ENCODE measurements around the gene FUS. TPM values are rescaled to one million over a fixed set of nuclear protein-coding genes. Genes with fewer than 3 reads are reported as not detected.

FUS gene
- total RNA-seq, 1 experiment from 2014 or later: 629 TPM

- Mint-ChIP-seq H3K9me3 (ENCODE audit: low read depth, unreplicated experiment) (no peaks in the 10 kb centered on the region), H3K4me3 (ENCODE audit: low read depth, unreplicated experiment) (no peak overlapping the region), H3K4me1 (ENCODE audit: low read depth, unreplicated experiment) (peaks cover 13% of the 10 kb centered on the region), H3K36me3 (ENCODE audit: insufficient read depth, unreplicated experiment) (peaks cover 35% of the 10 kb centered on the region), H3K27me3 (ENCODE audit: unreplicated experiment) (peaks cover 39% of the 10 kb centered on the region), H3K27ac (ENCODE audit: unreplicated experiment) (no peak overlapping the region)
- BruUV-seq (replicated peaks): no TSS peak
- CTCF ChIA-PET: interaction anchor here (0.7 kb wide), 2 partner anchors 25 to 70 kb away, joined by 5 read pairs; partner anchors contain the start of genes FUS and PRSS8
- TF ChIP-seq CTCF (IDR thresholded peaks at IDR 0.05; ENCODE audit: unreplicated experiment): no peak
- no peak for DNase-seq
- intact Hi-C loops (cut with micrococcal nuclease; ENCODE audit: unreplicated experiment): loop anchor here (5.0 kb wide), 2 partner anchors 127 to 237 kb away; partner anchors contain the start of gene ZNF843
These were observed 25.1 kb downstream of the FUS start for GRCh38 chr16:31204871-31205666.

GRCh38 chr16:31206776-31207175 is 26.8 kb downstream of the FUS start:
- Mint-ChIP-seq H3K4me1 (ENCODE audit: low read depth, unreplicated experiment) (peaks cover 2% of the 10 kb centered on the region), H3K4me3 (ENCODE audit: low read depth, unreplicated experiment) (no peak overlapping the region), H3K27ac (ENCODE audit: unreplicated experiment) (no peak overlapping the region), H3K27me3 (ENCODE audit: unreplicated experiment) (peaks cover 48% of the 10 kb centered on the region), H3K36me3 (ENCODE audit: insufficient read depth, unreplicated experiment) (peaks cover 18% of the 10 kb centered on the region), H3K9me3 (ENCODE audit: low read depth, unreplicated experiment) (no peaks in the 10 kb centered on the region)
- no TSS peak for BruUV-seq (replicated peaks)
- no peak for TF ChIP-seq CTCF (IDR thresholded peaks at IDR 0.05; ENCODE audit: unreplicated experiment)
- no peak for DNase-seq
- intact Hi-C loops (cut with micrococcal nuclease; ENCODE audit: unreplicated experiment): no loop called here
- CTCF ChIA-PET: interaction anchor here (0.9 kb wide), 1 partner anchor 245 kb away, joined by 3 read pairs; no protein-coding TSS in a partner anchor

- intact Hi-C loops (cut with micrococcal nuclease; ENCODE audit: unreplicated experiment): no loop called here
- Mint-ChIP-seq H3K4me1 (ENCODE audit: low read depth, unreplicated experiment) (peaks cover 9% of the 10 kb centered on the region), H3K36me3 (ENCODE audit: insufficient read depth, unreplicated experiment) (peaks cover 5% of the 10 kb centered on the region), H3K4me3 (ENCODE audit: low read depth, unreplicated experiment) (no peak overlapping the region), H3K9me3 (ENCODE audit: low read depth, unreplicated experiment) (no peaks in the 10 kb centered on the region), H3K27me3 (ENCODE audit: unreplicated experiment) (peaks cover 73% of the 10 kb centered on the region), H3K27ac (ENCODE audit: unreplicated experiment) (no peak overlapping the region)
- no TSS peak for BruUV-seq (replicated peaks)
- DNase-seq: no peak
- CTCF ChIA-PET: interaction anchor here (0.6 kb wide), 1 partner anchor 19 kb away, joined by 11 read pairs; no protein-coding TSS in a partner anchor
- TF ChIP-seq CTCF (IDR thresholded peaks at IDR 0.05; ENCODE audit: unreplicated experiment): no peak
These were observed 33.4 kb downstream of the FUS start for GRCh38 chr16:31213342-31213741.

GRCh38 chr16:31213877-31214707 is 34.2 kb downstream of the FUS start, which contains the start of gene TRIM72:
Gene TRIM72, plus strand, starts transcription at chr16:31214119. Its CDS starts 620 bp downstream, at chr16:31214739.
- no peak within 1 kb of the TSS for H3K27ac Mint-ChIP-seq (ENCODE audit: unreplicated experiment)
- no peaks in the 10 kb centered on the region for H3K9me3 Mint-ChIP-seq (ENCODE audit: low read depth, unreplicated experiment)
- no peak for DNase-seq
- CTCF ChIA-PET: interaction anchor here (0.6 kb wide), 1 partner anchor 19 kb away, joined by 11 read pairs; no protein-coding TSS in a partner anchor
- peak within 1 kb of the TSS; percentile 68 for H3K4me3 Mint-ChIP-seq (ENCODE audit: low read depth, unreplicated experiment)
- H3K4me1 Mint-ChIP-seq (ENCODE audit: low read depth, unreplicated experiment): peaks cover 9% of the 10 kb centered on the region
- no TSS peak for BruUV-seq (replicated peaks)
- H3K27me3 Mint-ChIP-seq (ENCODE audit: unreplicated experiment): peaks cover 81% of the 10 kb centered on the region
- intact Hi-C loops (cut with micrococcal nuclease; ENCODE audit: unreplicated experiment): no loop called here
- no peak for TF ChIP-seq CTCF (IDR thresholded peaks at IDR 0.05; ENCODE audit: unreplicated experiment)
- peaks cover 5% of the 10 kb centered on the region for H3K36me3 Mint-ChIP-seq (ENCODE audit: insufficient read depth, unreplicated experiment)

Data from Calu3 (cell line).